Activated naive CD8-positive, alpha-beta T cell treated with anti-CD3 and anti-CD28 coated beads for 36 hours (primary cell): ENCODE data around the gene MSI2. TPM values are rescaled to one million over a fixed set of nuclear protein-coding genes. Genes with fewer than 3 reads are reported as not detected.

Source experiments
- DNase-seq: peaks from one replicate; pipeline ENCODE4 v3.0.0; 2021
- H3K27ac Mint-ChIP-seq: one replicate; pipeline ENCODE4 v1.8.0; 2022; ENCODE audit warnings: mild to moderate bottlenecking, moderate library complexity, mixed read lengths
- H3K27me3 Mint-ChIP-seq: one replicate; pipeline ENCODE4 v1.8.0; 2022; ENCODE audit warnings: mild to moderate bottlenecking, mixed read lengths
- H3K36me3 Mint-ChIP-seq: one replicate; pipeline ENCODE4 v1.8.0; 2021; ENCODE audit warnings: mild to moderate bottlenecking, mixed read lengths
- H3K4me1 Mint-ChIP-seq: one replicate; pipeline ENCODE4 v1.8.0; 2021; ENCODE audit warnings: mixed read lengths
- H3K4me3 Mint-ChIP-seq: one replicate; pipeline ENCODE4 v1.8.0; 2022; ENCODE audit warnings: mild to moderate bottlenecking, moderate library complexity, mixed read lengths
- H3K9me3 Mint-ChIP-seq: one replicate; pipeline ENCODE4 v1.8.0; 2022; ENCODE audit warnings: mixed read lengths
- total RNA-seq, 2 experiments: library from RNA; stranded (reverse); gene quantifications; one replicate each; pipeline ENCODE4 v1.2.3, GENCODE V29; 2021

The MSI2 gene
- total RNA-seq, 2 experiments from 2014 or later, result 48.0 to 49.4 TPM

- H3K27ac Mint-ChIP-seq, result no peak overlapping the region
- H3K4me1 Mint-ChIP-seq, result peaks cover 3% of the 10 kb centered on the region
- H3K27me3 Mint-ChIP-seq, result no peaks in the 10 kb centered on the region
- no peak overlapping the region for H3K4me3 Mint-ChIP-seq
- no peaks in the 10 kb centered on the region for H3K9me3 Mint-ChIP-seq
- H3K36me3 Mint-ChIP-seq, result no peaks in the 10 kb centered on the region
- no peak for DNase-seq
Observed at GRCh38 chr17:57655553-57655952, 399.2 kb downstream of the MSI2 start.

GRCh38 chr17:57657211-57657610, 400.9 kb downstream of the MSI2 start:
- DNase-seq, result no peak
- Mint-ChIP-seq H3K4me1 (no peaks in the 10 kb centered on the region), H3K4me3 (no peak overlapping the region), H3K27me3 (no peaks in the 10 kb centered on the region), H3K36me3 (no peaks in the 10 kb centered on the region), H3K27ac (no peak overlapping the region), H3K9me3 (no peaks in the 10 kb centered on the region)

GRCh38 chr17:57662041-57662440, 405.7 kb downstream of the MSI2 start:
- Mint-ChIP-seq H3K36me3 (no peaks in the 10 kb centered on the region), H3K27ac (no peak overlapping the region), H3K9me3 (no peaks in the 10 kb centered on the region)

GRCh38 chr17:57662644-57663308, 406.5 kb downstream of the MSI2 start:
- H3K36me3 Mint-ChIP-seq, result peaks cover 2% of the 10 kb centered on the region
- DNase-seq, result peak; percentile 44
- peaks cover 13% of the 10 kb centered on the region for H3K4me1 Mint-ChIP-seq
- H3K9me3 Mint-ChIP-seq, result no peaks in the 10 kb centered on the region
- H3K4me3 Mint-ChIP-seq, result no peak overlapping the region
- H3K27me3 Mint-ChIP-seq, result no peaks in the 10 kb centered on the region
- H3K27ac Mint-ChIP-seq, result no peak overlapping the region

More at GRCh38 chr17:57662041-57662440, 405.7 kb downstream of the MSI2 start:
- H3K4me3 Mint-ChIP-seq, result no peak overlapping the region
- H3K27me3 Mint-ChIP-seq, result no peaks in the 10 kb centered on the region
- peaks cover 13% of the 10 kb centered on the region for H3K4me1 Mint-ChIP-seq
- DNase-seq, result no peak

GRCh38 chr17:57663326-57664070, 407.2 kb downstream of the MSI2 start:
- Mint-ChIP-seq H3K9me3 (no peaks in the 10 kb centered on the region), H3K36me3 (peaks cover 2% of the 10 kb centered on the region), H3K4me3 (no peak overlapping the region), H3K27me3 (no peaks in the 10 kb centered on the region), H3K27ac (no peak overlapping the region), H3K4me1 (peaks cover 13% of the 10 kb centered on the region)
- no peak for DNase-seq

GRCh38 chr17:57665128-57665527, 408.8 kb downstream of the MSI2 start:
- no peaks in the 10 kb centered on the region for H3K27me3 Mint-ChIP-seq
- H3K27ac Mint-ChIP-seq, result no peak overlapping the region
- no peaks in the 10 kb centered on the region for H3K9me3 Mint-ChIP-seq

GRCh38 chr17:57665696-57666095, 409.4 kb downstream of the MSI2 start:
- peaks cover 20% of the 10 kb centered on the region for H3K4me1 Mint-ChIP-seq
- no peaks in the 10 kb centered on the region for H3K27me3 Mint-ChIP-seq
- H3K36me3 Mint-ChIP-seq, result peaks cover 2% of the 10 kb centered on the region
- H3K4me3 Mint-ChIP-seq, result no peak overlapping the region
- no peaks in the 10 kb centered on the region for H3K9me3 Mint-ChIP-seq
- no peak for DNase-seq
- H3K27ac Mint-ChIP-seq, result no peak overlapping the region

More at GRCh38 chr17:57665128-57665527, 408.8 kb downstream of the MSI2 start:
- DNase-seq, result no peak
- H3K36me3 Mint-ChIP-seq, result peaks cover 2% of the 10 kb centered on the region
- peaks cover 14% of the 10 kb centered on the region for H3K4me1 Mint-ChIP-seq
- no peak overlapping the region for H3K4me3 Mint-ChIP-seq

- no peak for DNase-seq
- H3K36me3 Mint-ChIP-seq, result peaks cover 2% of the 10 kb centered on the region
- no peaks in the 10 kb centered on the region for H3K27me3 Mint-ChIP-seq
- H3K4me1 Mint-ChIP-seq, result peaks cover 26% of the 10 kb centered on the region
- no peak overlapping the region for H3K4me3 Mint-ChIP-seq
- H3K27ac Mint-ChIP-seq, result no peak overlapping the region
- H3K9me3 Mint-ChIP-seq, result no peaks in the 10 kb centered on the region
Observed at GRCh38 chr17:57666201-57666870, 410.0 kb downstream of the MSI2 start.

GRCh38 chr17:57666946-57667345, 410.6 kb downstream of the MSI2 start:
- DNase-seq, result no peak
- no peak overlapping the region for H3K4me3 Mint-ChIP-seq

GRCh38 chr17:57667461-57667923, 411.2 kb downstream of the MSI2 start:
- H3K9me3 Mint-ChIP-seq, result no peaks in the 10 kb centered on the region

More at GRCh38 chr17:57666946-57667345, 410.6 kb downstream of the MSI2 start:
- Mint-ChIP-seq H3K9me3 (no peaks in the 10 kb centered on the region), H3K27me3 (no peaks in the 10 kb centered on the region), H3K4me1 (peaks cover 31% of the 10 kb centered on the region), H3K36me3 (peaks cover 2% of the 10 kb centered on the region), H3K27ac (no peak overlapping the region)

GRCh38 chr17:57668332-57668731, 412.0 kb downstream of the MSI2 start:
- DNase-seq, result no peak
- peaks cover 38% of the 10 kb centered on the region for H3K4me1 Mint-ChIP-seq
- no peak overlapping the region for H3K27ac Mint-ChIP-seq
- H3K4me3 Mint-ChIP-seq, result no peak overlapping the region
- H3K36me3 Mint-ChIP-seq, result peaks cover 2% of the 10 kb centered on the region
- no peaks in the 10 kb centered on the region for H3K27me3 Mint-ChIP-seq
- no peaks in the 10 kb centered on the region for H3K9me3 Mint-ChIP-seq

More at GRCh38 chr17:57667461-57667923, 411.2 kb downstream of the MSI2 start:
- Mint-ChIP-seq H3K27me3 (no peaks in the 10 kb centered on the region), H3K4me1 (peaks cover 36% of the 10 kb centered on the region), H3K36me3 (peaks cover 2% of the 10 kb centered on the region), H3K27ac (no peak overlapping the region), H3K4me3 (no peak overlapping the region)
- no peak for DNase-seq

GRCh38 chr17:57669671-57670529, 413.6 kb downstream of the MSI2 start:
- peaks cover 37% of the 10 kb centered on the region for H3K4me1 Mint-ChIP-seq
- no peak overlapping the region for H3K4me3 Mint-ChIP-seq
- no peaks in the 10 kb centered on the region for H3K27me3 Mint-ChIP-seq
- H3K27ac Mint-ChIP-seq, result no peak overlapping the region
- peaks cover 2% of the 10 kb centered on the region for H3K36me3 Mint-ChIP-seq
- no peaks in the 10 kb centered on the region for H3K9me3 Mint-ChIP-seq
- no peak for DNase-seq

GRCh38 chr17:57670769-57671569, 414.6 kb downstream of the MSI2 start:
- H3K27ac Mint-ChIP-seq, result peak overlapping the region; percentile 54
- no peak overlapping the region for H3K4me3 Mint-ChIP-seq
- no peaks in the 10 kb centered on the region for H3K9me3 Mint-ChIP-seq
- no peaks in the 10 kb centered on the region for H3K27me3 Mint-ChIP-seq
- peaks cover 36% of the 10 kb centered on the region for H3K4me1 Mint-ChIP-seq
- peaks cover 2% of the 10 kb centered on the region for H3K36me3 Mint-ChIP-seq
- DNase-seq, result no peak
